ENCODE measurements around the gene OSBPL7.

Gene OSBPL7

DNA sequence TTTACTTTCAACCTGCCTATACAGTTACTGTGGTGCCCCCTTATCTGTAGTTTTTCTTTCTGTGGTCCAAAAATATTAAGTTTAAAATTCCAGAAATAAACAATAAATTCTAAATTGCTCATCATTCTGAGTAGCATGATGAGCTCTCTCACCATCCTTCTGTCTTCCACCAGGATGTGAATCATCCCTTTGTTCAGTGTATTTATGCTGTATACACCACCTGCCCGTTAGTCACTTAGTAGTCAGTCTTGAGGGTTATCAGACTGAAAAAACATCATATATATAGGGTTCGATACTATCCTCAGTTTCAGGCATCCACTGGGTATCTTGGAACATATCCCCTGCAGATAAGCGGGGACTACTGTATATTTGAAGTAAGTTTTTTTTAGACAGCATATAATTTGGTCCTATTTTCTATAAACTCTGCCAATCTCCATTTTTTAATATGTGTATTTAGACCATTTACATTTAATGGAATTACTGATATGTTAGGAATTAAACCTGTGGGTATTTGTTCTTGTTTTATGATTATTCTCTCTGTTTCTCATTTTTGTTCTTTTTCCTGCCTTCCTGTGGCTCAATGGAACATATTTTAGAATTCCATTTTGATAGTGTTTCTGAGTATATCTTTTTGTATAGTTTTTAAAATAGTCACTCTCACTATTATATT, 57.5 kb downstream of the OSBPL7 start:
- H3K4me2 ChIP-seq (ENCODE audit: insufficient read depth, low read length, poor library complexity, severe bottlenecking), result no peak overlapping the region
- H2AK5ac ChIP-seq (ENCODE audit: low read depth, low read length), result no peak overlapping the region
- no peak overlapping the region for H3K4ac ChIP-seq (ENCODE audit: low read length)
- no peaks in the 10 kb centered on the region for H3K4me1 ChIP-seq (ENCODE audit: control insufficient read depth in 2 of 2, insufficient read depth in 1 of 2, low read depth in 1 of 2, low read length in 2 of 2)
- no peak overlapping the region for H3K18ac ChIP-seq (ENCODE audit: low read length)
- no peak overlapping the region for H3K9ac ChIP-seq (ENCODE audit: low read depth, low read length, poor library complexity)
- no peak overlapping the region for H2BK120ac ChIP-seq (ENCODE audit: low read depth, low read length)
- H2BK12ac ChIP-seq (ENCODE audit: low read length), result no peak overlapping the region
- no CpG with 5 or more reads among the region's 3 CpGs for WGBS, 2 donors (ENCODE audit: extremely low coverage in 2 of 2, insufficient read length in 2 of 2, insufficient replicate concordance in 1 of 2)
- no peak overlapping the region for H2AFZ ChIP-seq (ENCODE audit: low read length)
- no peak overlapping the region for H2BK15ac ChIP-seq (ENCODE audit: low read length)
- no peak overlapping the region for H4K8ac ChIP-seq (ENCODE audit: low read depth, low read length)
- H3K23ac ChIP-seq (ENCODE audit: low read depth, low read length, poor library complexity), result no peak overlapping the region
- DNase-seq (ENCODE audit: low spot score), result no peak
- no peaks in the 10 kb centered on the region for H3K36me3 ChIP-seq (replicated peaks in 1 of 2; ENCODE audit: control insufficient read depth in 2 of 2, insufficient read depth in 2 of 2, low read length in 2 of 2)
- no peaks in the 10 kb centered on the region for H3K79me1 ChIP-seq (ENCODE audit: low read depth, low read length)
- peaks cover 0 to 2% (median under 1%) of the 10 kb centered on the region in 3 experiments for H3K27me3 ChIP-seq (ENCODE audit: control insufficient read depth in 3 of 3, insufficient read depth in 3 of 3, low read depth in 1 of 3, low read length in 3 of 3)
- H4K91ac ChIP-seq (ENCODE audit: low read depth, low read length, poor library complexity), result no peak overlapping the region
- H2BK5ac ChIP-seq (ENCODE audit: low read length), result no peak overlapping the region
- H3K9me3 ChIP-seq (replicated peaks in 1 of 2; ENCODE audit: control insufficient read depth in 2 of 2, insufficient read depth in 1 of 2, low read depth in 1 of 2, low read length in 2 of 2), result no peaks in the 10 kb centered on the region
- H3K14ac ChIP-seq (ENCODE audit: low read length), result no peak overlapping the region
- no peak overlapping the region for H3K4me3 ChIP-seq (ENCODE audit: low read length in 2 of 2)
- no peak overlapping the region for H3K27ac ChIP-seq (replicated peaks; ENCODE audit: low read length)

DNA sequence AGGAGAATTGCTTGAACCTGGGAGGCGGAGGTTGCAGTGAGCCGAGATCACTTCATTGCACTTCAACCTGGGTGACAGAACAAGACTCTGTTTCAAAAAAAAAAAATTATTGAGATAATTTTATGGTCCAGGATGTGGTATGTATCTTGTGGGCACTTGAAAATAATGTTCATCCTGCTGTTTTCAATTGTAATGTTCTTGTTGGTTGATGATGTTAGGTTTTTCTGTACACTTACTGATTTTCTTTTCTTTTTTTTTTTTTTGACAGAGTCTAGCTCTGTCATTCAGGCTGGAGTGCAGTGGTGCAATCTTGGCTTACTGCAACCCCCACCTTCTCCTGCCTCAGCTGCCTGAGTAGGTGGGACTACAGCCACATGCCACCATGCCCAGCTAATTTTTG, 58.9 kb downstream of the OSBPL7 start:
- peaks cover 0 to 8% (median 2%) of the 10 kb centered on the region in 3 experiments for H3K27me3 ChIP-seq (ENCODE audit: control insufficient read depth in 3 of 3, insufficient read depth in 3 of 3, low read depth in 1 of 3, low read length in 3 of 3)
- no peak overlapping the region for H2BK15ac ChIP-seq (ENCODE audit: low read length)
- H3K27ac ChIP-seq (replicated peaks; ENCODE audit: low read length), result no peak overlapping the region
- H2BK12ac ChIP-seq (ENCODE audit: low read length), result no peak overlapping the region
- WGBS, 2 donors (ENCODE audit: extremely low coverage in 2 of 2, insufficient read length in 2 of 2, insufficient replicate concordance in 1 of 2), result no CpG with 5 or more reads among the region's 2 CpGs
- no peak overlapping the region for H2BK5ac ChIP-seq (ENCODE audit: low read length)
- no peak overlapping the region for H3K4me2 ChIP-seq (ENCODE audit: insufficient read depth, low read length, poor library complexity, severe bottlenecking)
- no peaks in the 10 kb centered on the region for H3K79me1 ChIP-seq (ENCODE audit: low read depth, low read length)
- no peak overlapping the region for H3K18ac ChIP-seq (ENCODE audit: low read length)
- no peak for DNase-seq (ENCODE audit: low spot score)
- no peak overlapping the region for H3K23ac ChIP-seq (ENCODE audit: low read depth, low read length, poor library complexity)
- no peaks in the 10 kb centered on the region for H3K36me3 ChIP-seq (replicated peaks in 1 of 2; ENCODE audit: control insufficient read depth in 2 of 2, insufficient read depth in 2 of 2, low read length in 2 of 2)
- H3K4ac ChIP-seq (ENCODE audit: low read length), result no peak overlapping the region
- no peak overlapping the region for H3K14ac ChIP-seq (ENCODE audit: low read length)
- no peaks in the 10 kb centered on the region for H3K9me3 ChIP-seq (replicated peaks in 1 of 2; ENCODE audit: control insufficient read depth in 2 of 2, insufficient read depth in 1 of 2, low read depth in 1 of 2, low read length in 2 of 2)
- H2AFZ ChIP-seq (ENCODE audit: low read length), result no peak overlapping the region
- H2BK120ac ChIP-seq (ENCODE audit: low read depth, low read length), result no peak overlapping the region
- no peak overlapping the region for H3K4me3 ChIP-seq (ENCODE audit: low read length in 2 of 2)
- H4K91ac ChIP-seq (ENCODE audit: low read depth, low read length, poor library complexity), result no peak overlapping the region
- H3K9ac ChIP-seq (ENCODE audit: low read depth, low read length, poor library complexity), result no peak overlapping the region
- H2AK5ac ChIP-seq (ENCODE audit: low read depth, low read length), result no peak overlapping the region
- H3K4me1 ChIP-seq (ENCODE audit: control insufficient read depth in 2 of 2, insufficient read depth in 1 of 2, low read depth in 1 of 2, low read length in 2 of 2), result no peaks in the 10 kb centered on the region
- H4K8ac ChIP-seq (ENCODE audit: low read depth, low read length), result no peak overlapping the region

DNA sequence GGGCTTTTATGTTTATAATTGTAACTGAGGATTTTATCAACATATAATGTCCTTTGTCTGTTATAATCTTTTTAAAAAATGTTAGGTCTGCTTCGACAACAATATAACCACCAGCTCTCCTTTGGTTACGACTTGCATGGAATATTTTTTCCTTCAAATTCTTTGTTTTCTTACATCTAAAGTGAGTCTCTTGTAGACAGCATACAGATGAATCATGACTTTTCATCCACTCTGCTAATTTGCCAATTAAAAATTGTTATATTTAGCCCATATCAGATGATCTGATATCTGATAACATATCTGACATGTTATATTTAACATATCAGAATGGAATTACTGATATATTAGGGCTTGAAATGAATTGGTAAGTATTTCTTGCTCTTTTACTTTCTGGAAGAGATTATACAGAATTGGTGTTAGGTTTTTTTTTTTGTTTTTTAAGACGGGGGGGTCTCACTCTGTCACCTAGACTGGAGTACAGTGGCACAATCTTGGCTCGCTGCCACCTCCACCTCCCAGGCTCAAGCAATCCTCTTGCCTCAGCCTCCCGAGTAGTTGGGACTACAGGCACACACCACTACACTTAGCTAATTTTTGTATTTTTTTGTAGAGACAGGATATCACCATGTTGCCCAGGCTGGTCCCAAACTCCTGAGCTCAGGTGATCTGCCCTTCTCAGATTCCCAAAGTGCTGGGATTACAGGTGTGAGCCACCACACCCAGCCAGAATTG, 61.0 kb downstream of the OSBPL7 start:
- Histone ChIP-seq H3K27ac (replicated peaks; ENCODE audit: low read length) (no peak overlapping the region), H3K36me3 (replicated peaks in 1 of 2; ENCODE audit: control insufficient read depth in 2 of 2, insufficient read depth in 2 of 2, low read length in 2 of 2) (no peaks in the 10 kb centered on the region), H4K91ac (ENCODE audit: low read depth, low read length, poor library complexity) (no peak overlapping the region), H4K8ac (ENCODE audit: low read depth, low read length) (no peak overlapping the region), H3K4me2 (ENCODE audit: insufficient read depth, low read length, poor library complexity, severe bottlenecking) (no peak overlapping the region), H2BK12ac (ENCODE audit: low read length) (no peak overlapping the region), H2BK15ac (ENCODE audit: low read length) (no peak overlapping the region), H2AFZ (ENCODE audit: low read length) (no peak overlapping the region), H2BK120ac (ENCODE audit: low read depth, low read length) (no peak overlapping the region), H3K4ac (ENCODE audit: low read length) (no peak overlapping the region), H3K4me1 (ENCODE audit: control insufficient read depth in 2 of 2, insufficient read depth in 1 of 2, low read depth in 1 of 2, low read length in 2 of 2) (no peaks in the 10 kb centered on the region), H3K14ac (ENCODE audit: low read length) (no peak overlapping the region), H2BK5ac (ENCODE audit: low read length) (no peak overlapping the region), H3K23ac (ENCODE audit: low read depth, low read length, poor library complexity) (no peak overlapping the region), H3K18ac (ENCODE audit: low read length) (no peak overlapping the region), H3K9me3 (replicated peaks in 1 of 2; ENCODE audit: control insufficient read depth in 2 of 2, insufficient read depth in 1 of 2, low read depth in 1 of 2, low read length in 2 of 2) (peaks cover 0 to 3% of the 10 kb centered on the region in 2 donors), H3K27me3 (ENCODE audit: control insufficient read depth in 3 of 3, insufficient read depth in 3 of 3, low read depth in 1 of 3, low read length in 3 of 3) (peaks cover 0 to 23% (median 0%) of the 10 kb centered on the region in 3 experiments), H2AK5ac (ENCODE audit: low read depth, low read length) (no peak overlapping the region), H3K4me3 (ENCODE audit: low read length in 2 of 2) (no peak overlapping the region), H3K79me1 (ENCODE audit: low read depth, low read length) (no peaks in the 10 kb centered on the region), H3K9ac (ENCODE audit: low read depth, low read length, poor library complexity) (no peak overlapping the region)
- DNase-seq (ENCODE audit: low spot score), result no peak
- WGBS, 2 donors (ENCODE audit: extremely low coverage in 2 of 2, insufficient read length in 2 of 2, insufficient replicate concordance in 1 of 2), result no CpG with 5 or more reads among the region's 5 CpGs

DNA sequence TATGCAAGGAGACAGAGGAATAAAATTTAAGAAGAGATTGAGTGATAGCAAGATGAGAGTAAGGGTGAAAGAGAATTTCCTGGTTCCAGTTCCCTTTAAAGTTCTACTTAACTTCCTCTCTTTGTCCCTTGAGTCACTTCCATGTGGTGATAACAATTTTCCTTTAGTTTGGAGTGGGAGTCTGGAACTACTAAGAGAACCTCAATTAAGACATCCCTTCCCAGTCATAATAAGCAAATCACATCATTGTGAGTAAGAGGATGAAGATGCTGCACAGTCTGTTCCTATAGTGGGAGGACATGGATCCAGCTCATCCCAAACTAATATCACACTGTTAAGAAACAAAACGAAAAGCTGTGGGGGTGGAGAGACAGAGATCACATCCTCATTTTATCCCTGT, 64.2 kb downstream of the OSBPL7 start:
- Histone ChIP-seq H4K91ac (ENCODE audit: low read depth, low read length, poor library complexity) (no peak overlapping the region), H3K4me3 (ENCODE audit: low read length in 2 of 2) (no peak overlapping the region), H3K4ac (ENCODE audit: low read length) (no peak overlapping the region), H3K9me3 (replicated peaks in 1 of 2; ENCODE audit: control insufficient read depth in 2 of 2, insufficient read depth in 1 of 2, low read depth in 1 of 2, low read length in 2 of 2) (peaks cover 0 to 3% of the 10 kb centered on the region in 2 donors), H2AFZ (ENCODE audit: low read length) (no peak overlapping the region), H3K23ac (ENCODE audit: low read depth, low read length, poor library complexity) (no peak overlapping the region), H3K27me3 (ENCODE audit: control insufficient read depth in 3 of 3, insufficient read depth in 3 of 3, low read depth in 1 of 3, low read length in 3 of 3) (peaks cover 0 to 28% (median 0%) of the 10 kb centered on the region in 3 experiments), H2AK5ac (ENCODE audit: low read depth, low read length) (no peak overlapping the region), H2BK15ac (ENCODE audit: low read length) (no peak overlapping the region), H2BK12ac (ENCODE audit: low read length) (no peak overlapping the region), H3K14ac (ENCODE audit: low read length) (no peak overlapping the region), H3K79me1 (ENCODE audit: low read depth, low read length) (no peaks in the 10 kb centered on the region), H3K36me3 (replicated peaks in 1 of 2; ENCODE audit: control insufficient read depth in 2 of 2, insufficient read depth in 2 of 2, low read length in 2 of 2) (no peaks in the 10 kb centered on the region), H2BK5ac (ENCODE audit: low read length) (no peak overlapping the region), H3K9ac (ENCODE audit: low read depth, low read length, poor library complexity) (no peak overlapping the region), H3K4me1 (ENCODE audit: control insufficient read depth in 2 of 2, insufficient read depth in 1 of 2, low read depth in 1 of 2, low read length in 2 of 2) (no peaks in the 10 kb centered on the region), H2BK120ac (ENCODE audit: low read depth, low read length) (no peak overlapping the region), H3K27ac (replicated peaks; ENCODE audit: low read length) (no peak overlapping the region), H3K4me2 (ENCODE audit: insufficient read depth, low read length, poor library complexity, severe bottlenecking) (no peak overlapping the region), H4K8ac (ENCODE audit: low read depth, low read length) (no peak overlapping the region), H3K18ac (ENCODE audit: low read length) (no peak overlapping the region)
- WGBS, 2 donors (ENCODE audit: extremely low coverage in 2 of 2, insufficient read length in 2 of 2, insufficient replicate concordance in 1 of 2), result no CpG with 5 or more reads among the region's 1 CpG
- DNase-seq (ENCODE audit: low spot score), result no peak
